Caco-2 (cell line): Measurements from ENCODE around the gene PIP5KL1. TPM values are rescaled to one million over a fixed set of nuclear protein-coding genes. Genes with fewer than 3 reads are reported as not detected.

Experiments
- BruUV-seq: library from RNA; stranded (reverse); fragments of 400-500 nt; replicated peaks from 2 replicates; lab custom pipeline; 2021; lab: Mats Ljungman, UMichigan
- CTCF ChIA-PET: fragments of 300-600 bp; sonication (Branson Sonifier 250); formaldehyde crosslinking; loops from one replicate; lab custom pipeline; 2022; ENCODE audit warnings: antibody characterized with exemption; lab: Charles Lee
- POLR2A ChIA-PET: fragments of 300-600 bp; sonication (Branson Sonifier 250); formaldehyde crosslinking; loops from one replicate; lab custom pipeline; 2022; ENCODE audit warnings: antibody characterized with exemption; lab: Charles Lee
- DNase-seq, 2 experiments: peaks; one replicate each; pipeline versions ENCODE4 v3.0.0 to v3.0.0-alpha.2; 2020 to 2022
- H3K27me3 ChIP-seq: replicated peaks from 2 replicates; pipeline ENCODE4 v1.6.0; 2011; ENCODE audit warnings: low read length; ENCODE audit not compliant: control insufficient read depth, insufficient read depth
- H3K36me3 ChIP-seq: 2 replicates; pipeline ENCODE4 v1.5.1; 2011; ENCODE audit warnings: low read length; ENCODE audit not compliant: control insufficient read depth, insufficient read depth
- H3K4me1 ChIP-seq: fragments of 250-450 bp; sonication (Bioruptor Pico); 2 replicates; pipeline ENCODE4 v1.5.1; 2020; ENCODE audit warnings: mild to moderate bottlenecking
- H3K4me3 ChIP-seq: 2 replicates; pipeline ENCODE4 v1.5.1; 2011; ENCODE audit warnings: low read depth, mild to moderate bottlenecking, control low read depth, low read length
- H3K9me3 ChIP-seq: fragments of 250-450 bp; sonication (Bioruptor Pico); 2 replicates; pipeline ENCODE4 v1.5.1; 2020; ENCODE audit warnings: mild to moderate bottlenecking, moderate library complexity
- H3K27ac Mint-ChIP-seq: one replicate; pipeline ENCODE4 v1.8.0; 2022; ENCODE audit warnings: mixed read lengths; ENCODE audit not compliant: unreplicated experiment
- H3K27me3 Mint-ChIP-seq: one replicate; pipeline ENCODE4 v1.8.0; 2022; ENCODE audit warnings: mixed read lengths; ENCODE audit not compliant: insufficient read depth, unreplicated experiment
- H3K36me3 Mint-ChIP-seq: one replicate; pipeline ENCODE4 v1.8.0; 2022; ENCODE audit warnings: mild to moderate bottlenecking, mixed read lengths; ENCODE audit not compliant: insufficient read depth, unreplicated experiment
- H3K4me1 Mint-ChIP-seq: one replicate; pipeline ENCODE4 v1.8.0; 2022; ENCODE audit warnings: low read depth, mixed read lengths; ENCODE audit not compliant: unreplicated experiment
- H3K4me3 Mint-ChIP-seq: one replicate; pipeline ENCODE4 v1.8.0; 2022; ENCODE audit warnings: mild to moderate bottlenecking, moderate library complexity, mixed read lengths; ENCODE audit not compliant: unreplicated experiment
- H3K9me3 Mint-ChIP-seq: one replicate; pipeline ENCODE4 v1.8.0; 2022; ENCODE audit warnings: mixed read lengths; ENCODE audit not compliant: unreplicated experiment
- CTCF ChIP-seq, 2 experiments: fragments of 200-600 bp in 1 of 2; IDR thresholded peaks; 1 replicate in 1 of 2; 2 replicates in 1 of 2; pipeline versions ENCODE4 v1.5.1 to v1.8.0; 2011 to 2022; ENCODE audit warnings: antibody characterized with exemption in 1 of 2, control low read depth in 1 of 2, inconsistent platforms in 1 of 2, low read depth in 1 of 2, low read length in 1 of 2, mild to moderate bottlenecking in 1 of 2, moderate library complexity in 1 of 2; ENCODE audit not compliant: insufficient read depth in 1 of 2, severe bottlenecking in 1 of 2, unreplicated experiment in 1 of 2
- intact Hi-C: fragments of 100-400 bp; cut with micrococcal nuclease; formaldehyde crosslinking; loops from one replicate; pipeline ENCODE4 v1.10.0; 2022; ENCODE audit not compliant: unreplicated experiment
- total RNA-seq: library from RNA; stranded (reverse); gene quantifications from 2 replicates; pipeline ENCODE4 v1.2.3, GENCODE V29; 2022

The PIP5KL1 gene
- total RNA-seq, 1 experiment from 2014 or later = 2.3 TPM

- Histone ChIP-seq H3K4me3 (no peak overlapping the region), H3K4me1 (0 out of 2 replicates have a peak, but pooled peaks cover 4% of the 10 kb centered on the region), H3K36me3 (peaks cover 6% of the 10 kb centered on the region), H3K27me3 (no peaks in the 10 kb centered on the region), H3K9me3 (no peaks in the 10 kb centered on the region)
- ChIA-PET CTCF (interaction anchor here (0.6 to 2.1 kb wide), 5 partner anchors 11 to 174 kb away, joined by 3 to 11 read pairs (median 6); partner anchors contain the start of gene PIP5KL1), POLR2A (no interaction called here)
- no peak overlapping the region for H3K4me3 Mint-ChIP-seq
- no peak overlapping the region for H3K27ac Mint-ChIP-seq
- no peaks in the 10 kb centered on the region for H3K27me3 Mint-ChIP-seq
- TF ChIP-seq CTCF (IDR thresholded peaks at IDR 0.05; ENCODE audit: insufficient read depth in 1 of 2, low read depth in 1 of 2, low read length in 1 of 2, severe bottlenecking in 1 of 2, unreplicated experiment in 1 of 2) = no peak
- BruUV-seq = no TSS peak
- DNase-seq = no peak
- peaks cover 3% of the 10 kb centered on the region for H3K4me1 Mint-ChIP-seq
- intact Hi-C loops = loop anchor here (5.0 kb wide), 1 partner anchor 41 kb away; the partner anchor contains the start of gene EEIG1
- H3K9me3 Mint-ChIP-seq = no peaks in the 10 kb centered on the region
- peaks cover 73% of the 10 kb centered on the region for H3K36me3 Mint-ChIP-seq
These were observed 10.7 kb upstream of the PIP5KL1 start for GRCh38 chr9:127941062-127941960.

- DNase-seq = no peak
- BruUV-seq = no TSS peak
- H3K9me3 ChIP-seq = no peaks in the 10 kb centered on the region
- CTCF ChIA-PET = interaction anchor here (2.1 kb wide), 1 partner anchor 10 kb away, joined by 11 read pairs; the partner anchor contains the start of gene PIP5KL1
- H3K4me3 ChIP-seq = no peak overlapping the region
- Mint-ChIP-seq H3K27ac (no peak overlapping the region), H3K9me3 (no peaks in the 10 kb centered on the region), H3K4me1 (peaks cover 9% of the 10 kb centered on the region), H3K36me3 (peaks cover 79% of the 10 kb centered on the region), H3K27me3 (no peaks in the 10 kb centered on the region), H3K4me3 (no peak overlapping the region)
- no peaks in the 10 kb centered on the region for H3K27me3 ChIP-seq
- no peak for TF ChIP-seq CTCF (IDR thresholded peaks at IDR 0.05; ENCODE audit: insufficient read depth in 1 of 2, low read depth in 1 of 2, low read length in 1 of 2, severe bottlenecking in 1 of 2, unreplicated experiment in 1 of 2)
- intact Hi-C loops = loop anchor here (5.0 kb wide), 1 partner anchor 42 kb away; the partner anchor contains the start of gene EEIG1
- H3K36me3 ChIP-seq = peaks cover 6% of the 10 kb centered on the region
- 0 out of 2 replicates have a peak, but pooled peaks cover 4% of the 10 kb centered on the region for H3K4me1 ChIP-seq
- POLR2A ChIA-PET = no interaction called here
These were observed 10.0 kb upstream of the PIP5KL1 start for GRCh38 chr9:127940593-127940992.

- H3K4me3 Mint-ChIP-seq = peak overlapping the region; percentile 82
- Histone ChIP-seq H3K36me3 (peaks cover 4% of the 10 kb centered on the region), H3K9me3 (no peaks in the 10 kb centered on the region), H3K4me1 (0 out of 2 replicates have a peak, but pooled peaks cover 4% of the 10 kb centered on the region), H3K27me3 (no peaks in the 10 kb centered on the region), H3K4me3 (no peak overlapping the region)
- H3K4me1 Mint-ChIP-seq = peaks cover 9% of the 10 kb centered on the region
- ChIA-PET POLR2A (no interaction called here), CTCF (no interaction called here)
- peak overlapping the region; percentile 88 for H3K27ac Mint-ChIP-seq
- BruUV-seq = no TSS peak
- peaks cover 79% of the 10 kb centered on the region for H3K36me3 Mint-ChIP-seq
- no peaks in the 10 kb centered on the region for H3K27me3 Mint-ChIP-seq
- TF ChIP-seq CTCF (IDR thresholded peaks at IDR 0.05; ENCODE audit: insufficient read depth in 1 of 2, low read depth in 1 of 2, low read length in 1 of 2, severe bottlenecking in 1 of 2, unreplicated experiment in 1 of 2) = no peak
- no peak for DNase-seq
- no peaks in the 10 kb centered on the region for H3K9me3 Mint-ChIP-seq
- intact Hi-C loops = no loop called here
These were observed 7.7 kb upstream of the PIP5KL1 start for GRCh38 chr9:127938298-127938690.
